Testis (tissue), 3 donors: ENCODE data around the gene ISLR. TPM values are rescaled to one million over a fixed set of nuclear protein-coding genes. Genes with fewer than 3 reads are reported as not detected.
A peak's percentile ranks its signal among the peaks of the same experiment; 100 is the strongest.

Source experiments
- DNase-seq: peaks from one replicate; pipeline ENCODE4 v3.0.0-alpha.2; 2019
- H3K27ac ChIP-seq, 2 donors: fragments of 200-600 bp; sonication (generic); one replicate each; pipeline ENCODE4 v1.5.1; 2019
- H3K27me3 ChIP-seq: fragments of 200-600 bp; sonication (generic); one replicate; pipeline ENCODE4 v1.5.1; 2019
- H3K36me3 ChIP-seq: fragments of 200-600 bp; sonication (generic); one replicate; pipeline ENCODE4 v1.5.1; 2017; ENCODE audit warnings: low read depth; ENCODE audit errors: missing control alignments
- H3K4me1 ChIP-seq: fragments of 200-600 bp; sonication (generic); one replicate; pipeline ENCODE4 v1.5.1; 2019
- H3K4me3 ChIP-seq, 2 donors: fragments of 200-600 bp; sonication (generic); one replicate each; pipeline ENCODE4 v1.5.1; 2017 to 2019
- H3K9me3 ChIP-seq: fragments of 200-600 bp; sonication (generic); one replicate; pipeline ENCODE4 v1.5.1; 2017
- POLR2A ChIP-seq: fragments of 450-650 bp; IDR thresholded peaks from one replicate; pipeline ENCODE4 v1.6.1; 2017; ENCODE audit warnings: antibody characterized with exemption, mild to moderate bottlenecking, moderate library complexity
- WGBS, 2 donors: methylation state at CpG; one replicate each; pipeline ENCODE4 v1.1.5; 2018; 5-methylcytosine and 5-hydroxymethylcytosine counted together
- intact Hi-C: fragments of 100-400 bp; cut with DNase I; formaldehyde crosslinking; loops from one replicate; pipeline ENCODE4 v1.15.1; 2023; ENCODE audit warnings: low total_unique reads
- polyA plus RNA-seq: library from polyadenylated mRNA; stranded (reverse); fragments of 350-450 nt; fragmentation: Illumina TruSeq; extraction: RNeasy Lipid Tissue Mini Kit (QIAGEN cat#74804); gene quantifications from one replicate; pipeline ENCODE4 v1.2.3, GENCODE V29; 2014; ENCODE audit warnings: low read depth, low replicate concordance; ENCODE audit not compliant: insufficient read depth
- total RNA-seq, 2 donors: library from RNA; depleted of rRNA; stranded (reverse); fragments of >200 nt; gene quantifications; one replicate each; pipeline ENCODE4 v1.2.3, GENCODE V29; 2016
- TF ChIP-seq, protein P1 (sequence below), 3 experiments: fragments of 450-650 bp in 2 of 3; fragments of 200-600 bp in 1 of 3; sonication (generic) in 1 of 3; IDR thresholded peaks; one replicate each; pipeline ENCODE4 v1.5.1; 2016 to 2019; ENCODE audit warnings: antibody characterized with exemption in 3 of 3, mild to moderate bottlenecking in 2 of 3, moderate library complexity in 1 of 3

The ISLR gene
- total and polyA plus RNA-seq, 3 donors from 2014 or later: 24.0 to 73.7 (median 39.5) TPM

DNA sequence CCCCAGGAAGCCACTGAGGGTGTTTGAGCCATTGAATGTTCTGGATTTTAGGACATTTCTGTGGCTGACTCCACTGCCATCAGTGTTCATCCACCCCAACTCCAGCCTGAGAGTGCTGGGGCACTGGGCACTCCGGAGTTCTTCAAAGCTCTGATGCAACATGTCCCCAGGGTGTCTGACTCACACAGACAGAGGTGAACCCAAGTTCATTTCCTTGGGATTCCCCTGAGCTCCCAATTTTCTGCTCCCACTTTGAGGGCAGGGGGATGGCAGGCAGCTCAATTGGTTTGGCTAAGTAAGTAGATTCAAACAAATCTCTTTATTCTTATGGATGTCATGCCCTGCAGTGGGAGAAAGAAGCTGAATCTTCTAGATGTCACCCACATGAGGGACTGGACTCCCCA lies 26.9 kb downstream of the ISLR start:
- no peaks in the 10 kb centered on the region for H3K27me3 ChIP-seq
- no peak overlapping the region for H3K4me3 ChIP-seq
- peaks cover 52% of the 10 kb centered on the region for H3K4me1 ChIP-seq
- no peaks in the 10 kb centered on the region for H3K9me3 ChIP-seq
- H3K36me3 ChIP-seq: no peaks in the 10 kb centered on the region
- DNase-seq: no peak
- 27 to 63% methylated on average over 1 of the region's 1 CpG for WGBS, 2 donors
- no peak for TF ChIP-seq POLR2A
- TF ChIP-seq, protein P1, sequence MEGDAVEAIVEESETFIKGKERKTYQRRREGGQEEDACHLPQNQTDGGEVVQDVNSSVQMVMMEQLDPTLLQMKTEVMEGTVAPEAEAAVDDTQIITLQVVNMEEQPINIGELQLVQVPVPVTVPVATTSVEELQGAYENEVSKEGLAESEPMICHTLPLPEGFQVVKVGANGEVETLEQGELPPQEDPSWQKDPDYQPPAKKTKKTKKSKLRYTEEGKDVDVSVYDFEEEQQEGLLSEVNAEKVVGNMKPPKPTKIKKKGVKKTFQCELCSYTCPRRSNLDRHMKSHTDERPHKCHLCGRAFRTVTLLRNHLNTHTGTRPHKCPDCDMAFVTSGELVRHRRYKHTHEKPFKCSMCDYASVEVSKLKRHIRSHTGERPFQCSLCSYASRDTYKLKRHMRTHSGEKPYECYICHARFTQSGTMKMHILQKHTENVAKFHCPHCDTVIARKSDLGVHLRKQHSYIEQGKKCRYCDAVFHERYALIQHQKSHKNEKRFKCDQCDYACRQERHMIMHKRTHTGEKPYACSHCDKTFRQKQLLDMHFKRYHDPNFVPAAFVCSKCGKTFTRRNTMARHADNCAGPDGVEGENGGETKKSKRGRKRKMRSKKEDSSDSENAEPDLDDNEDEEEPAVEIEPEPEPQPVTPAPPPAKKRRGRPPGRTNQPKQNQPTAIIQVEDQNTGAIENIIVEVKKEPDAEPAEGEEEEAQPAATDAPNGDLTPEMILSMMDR (IDR thresholded peaks at IDR 0.05): no peak
- H3K27ac ChIP-seq: peak overlapping the region in 1 of 2 donors; percentile 61
- intact Hi-C loops: no loop called here

DNA sequence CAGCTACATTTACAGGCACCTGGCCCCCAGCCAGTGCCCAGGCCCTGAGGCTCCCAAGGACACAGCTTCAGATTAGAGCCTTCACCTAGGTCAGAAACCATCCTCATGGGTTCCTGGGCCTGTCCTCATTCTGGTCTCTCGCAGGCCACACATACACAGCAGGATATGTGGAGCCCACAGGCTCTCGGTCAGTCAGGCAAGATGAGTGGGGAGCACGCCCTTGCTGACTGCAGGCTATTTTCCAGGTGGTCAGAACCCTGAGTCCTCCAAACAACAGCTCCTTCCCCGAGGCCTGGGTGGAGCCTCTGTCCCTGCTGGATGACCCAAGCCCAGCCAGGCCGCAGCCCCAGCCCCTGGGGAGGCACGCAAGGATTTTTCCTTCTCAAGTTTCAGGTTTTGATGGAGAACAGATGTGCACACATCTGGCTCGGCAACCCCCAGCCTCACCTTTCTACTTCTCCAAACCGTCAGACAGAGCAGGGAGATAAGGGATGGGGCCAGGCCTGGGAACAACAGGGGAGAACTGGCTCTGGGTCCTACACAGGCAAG lies 27.4 kb downstream of the ISLR start:
- Histone ChIP-seq H3K36me3 (no peaks in the 10 kb centered on the region), H3K27me3 (no peaks in the 10 kb centered on the region), H3K9me3 (no peaks in the 10 kb centered on the region), H3K4me3 (no peak overlapping the region), H3K4me1 (peaks cover 51% of the 10 kb centered on the region), H3K27ac (peak overlapping the region in 1 of 2 donors; percentile 61)
- TF ChIP-seq, protein P1 (IDR thresholded peaks at IDR 0.05): no peak
- no peak for TF ChIP-seq POLR2A
- 46 to 51% methylated on average over 5 to 8 of the region's 8 CpGs for WGBS, 2 donors
- peak; percentile 60 for DNase-seq
- intact Hi-C loops: no loop called here

DNA sequence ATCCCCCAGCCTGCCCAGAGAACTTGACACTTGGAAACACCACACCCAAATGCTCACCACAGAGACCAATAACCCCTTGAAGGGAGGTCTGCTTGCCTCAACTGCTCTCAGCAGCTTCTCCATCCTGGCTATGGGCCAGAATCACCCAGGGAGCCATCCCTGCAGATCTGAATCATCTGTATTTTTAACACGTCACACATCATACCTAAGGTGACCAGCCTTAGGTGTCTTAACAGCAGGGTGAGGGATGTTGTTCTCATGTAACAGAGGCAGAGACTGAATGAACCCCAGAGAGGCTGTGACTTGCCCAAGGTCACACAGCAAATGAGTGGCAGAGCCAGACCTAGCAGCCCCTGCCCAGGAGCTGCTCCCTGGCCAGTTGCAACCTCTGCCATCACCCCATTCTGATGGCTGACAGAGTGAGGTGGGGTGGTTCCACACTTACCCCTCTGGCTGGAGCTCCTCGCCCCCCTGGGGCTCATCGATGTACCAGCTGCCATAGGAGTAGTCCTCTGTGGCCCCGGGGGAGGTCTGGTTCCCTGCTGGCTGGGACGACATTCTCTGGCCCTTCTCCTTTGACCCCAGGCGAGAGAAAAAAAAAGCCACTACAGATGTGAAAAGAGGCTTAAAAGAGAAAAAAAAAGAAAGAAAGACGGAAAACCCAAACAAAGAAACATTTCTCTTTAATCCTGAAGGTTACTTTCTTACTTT lies 28.4 kb downstream of the ISLR start:
- Histone ChIP-seq H3K4me3 (peak overlapping the region in 1 of 2 donors; percentile 29), H3K36me3 (no peaks in the 10 kb centered on the region), H3K9me3 (no peaks in the 10 kb centered on the region), H3K27ac (peak overlapping the region; percentile 42 to 61), H3K27me3 (no peaks in the 10 kb centered on the region), H3K4me1 (peaks cover 46% of the 10 kb centered on the region)
- no peak for DNase-seq
- 18 to 31% methylated on average over 7 of the region's 7 CpGs for WGBS, 2 donors
- intact Hi-C loops: no loop called here
- TF ChIP-seq POLR2A: no peak
- TF ChIP-seq, protein P1 (IDR thresholded peaks at IDR 0.05): no peak

DNA sequence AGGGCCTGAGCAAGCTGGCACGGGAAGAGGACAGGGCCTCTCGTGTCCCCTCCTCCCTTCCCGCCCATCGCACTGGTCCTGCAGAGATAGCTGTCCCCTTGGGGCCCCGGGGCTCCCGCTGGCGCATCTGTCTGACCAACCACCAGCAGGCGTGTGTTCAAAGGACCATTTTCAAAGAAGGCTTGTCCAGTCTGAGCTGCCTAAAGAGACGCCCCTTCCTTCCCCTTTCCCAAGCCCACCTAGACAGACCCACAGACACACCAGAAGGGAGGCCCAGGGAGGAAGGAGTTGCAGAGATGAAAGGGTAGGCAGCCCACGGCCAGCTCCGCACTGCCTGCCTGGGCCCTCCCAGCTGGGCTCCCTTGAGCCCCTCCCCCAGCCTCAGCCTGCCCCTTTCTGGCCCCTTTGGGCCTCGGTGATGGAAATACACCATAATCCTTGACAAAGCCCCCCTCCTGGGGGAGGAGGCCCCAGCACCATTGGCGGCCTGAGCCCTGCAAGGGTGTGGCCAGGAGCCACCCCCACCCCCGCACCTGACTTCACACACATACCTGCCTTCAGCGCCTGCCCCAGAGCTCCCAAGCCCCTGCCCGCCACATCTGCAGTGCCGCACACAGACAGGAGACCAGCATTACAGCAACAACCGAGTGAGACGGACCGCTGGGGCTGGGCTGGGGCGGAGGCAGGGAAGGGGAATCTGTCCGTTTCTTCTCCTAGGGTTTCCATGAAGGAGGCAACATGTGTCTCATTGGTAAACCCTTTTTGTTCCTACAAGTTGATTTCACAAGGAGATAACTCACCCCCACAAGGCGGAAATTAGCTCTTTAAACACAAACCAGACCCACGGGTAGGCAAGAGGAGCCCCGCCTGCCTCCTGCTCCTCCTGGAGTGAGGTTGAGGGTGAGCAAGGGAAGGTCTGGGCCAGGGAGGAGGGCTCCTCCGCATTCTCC lies 29.2 kb downstream of the ISLR start, which contains the start of gene STRA6:
TSS of gene STRA6 (minus strand) at position 336 of the 950 bp plus-strand sequence. CDS start 520 bp downstream, outside the sequence.
- Histone ChIP-seq H3K27ac (peak within 1 kb of the TSS; percentile 42 to 61), H3K4me1 (peaks cover 54% of the 10 kb centered on the region), H3K4me3 (peak within 1 kb of the TSS in 1 of 2 donors; percentile 29), H3K36me3 (no peaks in the 10 kb centered on the region), H3K9me3 (no peaks in the 10 kb centered on the region), H3K27me3 (no peaks in the 10 kb centered on the region)
- TF ChIP-seq POLR2A: no peak
- TF ChIP-seq, protein P1 (IDR thresholded peaks at IDR 0.05): no peak
- DNase-seq: peak; percentile 51
- 40 to 43% methylated on average over 25 to 26 of the region's 26 CpGs for WGBS, 2 donors
- intact Hi-C loops: no loop called here
